HepG2 (cell line): ENCODE results near the gene CD48. TPM values are rescaled to one million over a fixed set of nuclear protein-coding genes. Genes with fewer than 3 reads are reported as not detected.

Source experiments
- ATAC-seq: fragments of 200-7000 bp; cut with Tn5 transposase; 3 replicates; pipeline ENCODE4 v1.9.1; 2020; ENCODE audit warnings: mild to moderate bottlenecking, moderate library complexity
- BruUV-seq: library from RNA; stranded (reverse); fragments of 400-500 nt; replicated peaks from 2 replicates; lab custom pipeline; 2021; lab: Mats Ljungman, UMichigan
- CTCF ChIA-PET: fragments of 300-600 bp; formaldehyde crosslinking; extraction: SDS; loops from one replicate; lab custom pipeline; 2021; ENCODE audit warnings: low total read pairs, inconsistent platforms, low intra/inter-chr PET ratio; lab: Yijun Ruan, JAX
- POLR2A ChIA-PET: fragments of 350-600 bp; sonication (Branson Sonifier 250); formaldehyde crosslinking; loops from one replicate; lab custom pipeline; 2020; ENCODE audit warnings: antibody characterized with exemption, inconsistent platforms; lab: Yijun Ruan, JAX
- DNase-seq: peaks from one replicate; pipeline ENCODE4 v3.0.0-alpha.2; 2015; ENCODE audit warnings: low spot score
- FAIRE-seq: peaks from 3 replicates; lab custom pipeline; 2011; peaks lifted over from hg19 to GRCh38; lab: Jason Lieb, UNC
- H2AFZ ChIP-seq: one replicate; pipeline ENCODE4 v1.6.1; 2011; ENCODE audit warnings: low read length, inconsistent platforms
- H3K27ac ChIP-seq: fragments of 300-600 bp; 3 replicates; pipeline ENCODE4 v1.8.0; 2011; ENCODE audit warnings: mixed run types, mild to moderate bottlenecking, mixed read lengths, low read length, inconsistent platforms; ENCODE audit not compliant: insufficient read depth; ENCODE audit errors: extremely low read length
- H3K27me3 ChIP-seq, 2 experiments: fragments of 200-600 bp in 1 of 2; 2 replicates in 1 of 2; 3 replicates in 1 of 2; pipeline versions ENCODE4 v1.6.0 to v1.8.0; 2011; ENCODE audit warnings: low read length in 2 of 2, mild to moderate bottlenecking in 2 of 2, moderate library complexity in 2 of 2, inconsistent platforms in 1 of 2; ENCODE audit not compliant: insufficient read depth in 2 of 2, control insufficient read depth in 1 of 2
- H3K36me3 ChIP-seq, 2 experiments: fragments of 200-600 bp in 1 of 2; replicated peaks in 1 of 2; 2 replicates in 1 of 2; 3 replicates in 1 of 2; pipeline versions ENCODE4 v1.5.1 to v1.8.0; 2011; ENCODE audit warnings: low read length in 2 of 2, inconsistent platforms in 1 of 2; ENCODE audit not compliant: insufficient read depth in 2 of 2, control insufficient read depth in 1 of 2
- H3K4me1 ChIP-seq: 2 replicates; pipeline ENCODE4 v1.5.1; 2012; ENCODE audit warnings: low read length, inconsistent platforms; ENCODE audit not compliant: insufficient read depth
- H3K4me2 ChIP-seq: 2 replicates; pipeline ENCODE4 v1.6.0; 2011; ENCODE audit warnings: low read depth, low read length, inconsistent platforms
- H3K4me3 ChIP-seq, 3 experiments: fragments of 200-600 bp in 1 of 3; sonication (generic), shearing (Covaris generic) in 1 of 3; replicated peaks in 1 of 3; 2 replicates each; pipeline ENCODE4 v1.5.1; 2011 to 2016; ENCODE audit warnings: low read length in 3 of 3, inconsistent platforms in 2 of 3, low read depth in 2 of 3, mild to moderate bottlenecking in 2 of 3, control low read depth in 1 of 3, mixed read lengths in 1 of 3; ENCODE audit not compliant: insufficient read depth in 1 of 3
- H3K79me2 ChIP-seq: one replicate; pipeline ENCODE4 v1.6.1; 2011; ENCODE audit warnings: low read length, inconsistent platforms; ENCODE audit not compliant: insufficient read depth
- H3K9ac ChIP-seq: 2 replicates; pipeline ENCODE4 v1.6.0; 2011; ENCODE audit warnings: mild to moderate bottlenecking, low read depth, low read length, inconsistent platforms; ENCODE audit not compliant: insufficient read depth
- H3K9me3 ChIP-seq: 2 replicates; pipeline ENCODE4 v1.5.1; 2012; ENCODE audit warnings: mild to moderate bottlenecking, low read length
- H4K20me1 ChIP-seq: 2 replicates; pipeline ENCODE4 v1.6.0; 2011; ENCODE audit warnings: inconsistent platforms, mild to moderate bottlenecking, low read length, moderate library complexity; ENCODE audit not compliant: insufficient read depth
- DNMT3B ChIP-seq: conservative IDR thresholded peaks from 2 replicates; pipeline ENCODE4 v1.6.1; 2016; ENCODE audit warnings: missing biosample characterization, control low read depth
- EZH2 ChIP-seq: conservative IDR thresholded peaks from 2 replicates; pipeline ENCODE4 v1.6.1; 2012; ENCODE audit warnings: mild to moderate bottlenecking, low read depth, low read length, moderate library complexity
- NCOA2 ChIP-seq: sonication (generic); formaldehyde crosslinking; IDR thresholded peaks from 2 replicates; pipeline ENCODE4 v1.8.0; 2022; ENCODE audit warnings: inconsistent platforms
- SMAD9 ChIP-seq: sonication (generic); formaldehyde crosslinking; IDR thresholded peaks from 2 replicates; pipeline ENCODE4 v1.5.1; 2020; ENCODE audit warnings: mild to moderate bottlenecking, missing genetic modification reagents
- ZFP90 ChIP-seq: sonication (generic); formaldehyde crosslinking; IDR thresholded peaks from 2 replicates; pipeline ENCODE4 v1.8.0; 2022; ENCODE audit warnings: missing genetic modification reagents, mild to moderate bottlenecking, inconsistent platforms, borderline replicate concordance
- ZNF253 ChIP-seq: sonication (generic); formaldehyde crosslinking; IDR thresholded peaks from 2 replicates; pipeline ENCODE4 v1.8.0; 2022; ENCODE audit warnings: mild to moderate bottlenecking, missing genetic modification reagents, borderline replicate concordance
- ZNF7 ChIP-seq: IDR thresholded peaks from 2 replicates; pipeline ENCODE4 v1.6.1; 2016; ENCODE audit warnings: missing biosample characterization, missing genetic modification reagents
- ZNF720 ChIP-seq: sonication (generic); formaldehyde crosslinking; IDR thresholded peaks from 2 replicates; pipeline ENCODE4 v1.4.0; 2020; ENCODE audit warnings: missing genetic modification reagents
- ZNF781 ChIP-seq: sonication (generic); formaldehyde crosslinking; IDR thresholded peaks from 2 replicates; pipeline ENCODE4 v1.5.1; 2020; ENCODE audit warnings: borderline replicate concordance, mild to moderate bottlenecking, missing genetic modification reagents; ENCODE audit errors: not compliant biosample characterization
- WGBS: methylation state at CpG from one replicate; pipeline ENCODE4 v1.1.6; 2017; ENCODE audit warnings: low lambda C conversion rate; 5-methylcytosine and 5-hydroxymethylcytosine counted together
- in situ Hi-C: cut with HindIII; loops from 2 replicates; pipeline ENCODE4 v1.10.0; 2017; ENCODE audit warnings: low pct_unique_long_range_greater_than_20kb; ENCODE audit not compliant: extremely low pct_ligation_motif_present
- intact Hi-C: fragments of 100-400 bp; cut with micrococcal nuclease; formaldehyde crosslinking; loops from one replicate; pipeline ENCODE4 v1.10.0; 2022; ENCODE audit not compliant: unreplicated experiment
- polyA plus RNA-seq, 8 experiments: library from polyadenylated mRNA; depleted of rRNA in 3 of 8; stranded (reverse) in 7 of 8; unstranded in 1 of 8; fragments of >200 nt; fragmentation: Illumina TruSeq in 4 of 8; extraction: Trizol in 4 of 8; gene quantifications; 2 replicates each; pipeline versions ENCODE4 v1.2.1 to v1.2.3, GENCODE V29; 2011 to 2016; ENCODE audit warnings: low read depth in 4 of 8, missing spikeins in 1 of 8, mixed read lengths in 1 of 8; ENCODE audit not compliant: insufficient read depth in 1 of 8
- total RNA-seq, 5 experiments: library from RNA; depleted of rRNA; stranded (reverse); fragments of >200 nt; fragmentation: Illumina TruSeq; extraction: Trizol; gene quantifications; 2 replicates each; pipeline ENCODE4 v1.2.3, GENCODE V29; 2016; ENCODE audit warnings: low read depth in 1 of 5
- TF ChIP-seq, protein P1 (sequence below): sonication (generic); formaldehyde crosslinking; IDR thresholded peaks from 2 replicates; pipeline ENCODE4 v1.5.0; 2020; ENCODE audit warnings: mild to moderate bottlenecking, missing genetic modification reagents, borderline replicate concordance
- TF ChIP-seq, protein P2 (sequence below): sonication (generic); formaldehyde crosslinking; conservative IDR thresholded peaks from 2 replicates; pipeline ENCODE4 v1.4.0; 2020; ENCODE audit warnings: missing genetic modification reagents
- TF ChIP-seq, protein P3 (sequence below): sonication (generic); formaldehyde crosslinking; IDR thresholded peaks from 2 replicates; pipeline ENCODE4 v1.4.0; 2020; ENCODE audit warnings: missing genetic modification reagents, borderline replicate concordance
- TF ChIP-seq, protein P4 (sequence below): sonication (generic); formaldehyde crosslinking; IDR thresholded peaks from 2 replicates; pipeline ENCODE4 v1.4.0; 2020; ENCODE audit warnings: missing genetic modification reagents, mild to moderate bottlenecking, borderline replicate concordance

Gene CD48
- total and polyA plus RNA-seq, 2 of the 13 experiments (the other 11 are each of a cell fraction or from before 2014, with no cell fraction given): not detected

DNA sequence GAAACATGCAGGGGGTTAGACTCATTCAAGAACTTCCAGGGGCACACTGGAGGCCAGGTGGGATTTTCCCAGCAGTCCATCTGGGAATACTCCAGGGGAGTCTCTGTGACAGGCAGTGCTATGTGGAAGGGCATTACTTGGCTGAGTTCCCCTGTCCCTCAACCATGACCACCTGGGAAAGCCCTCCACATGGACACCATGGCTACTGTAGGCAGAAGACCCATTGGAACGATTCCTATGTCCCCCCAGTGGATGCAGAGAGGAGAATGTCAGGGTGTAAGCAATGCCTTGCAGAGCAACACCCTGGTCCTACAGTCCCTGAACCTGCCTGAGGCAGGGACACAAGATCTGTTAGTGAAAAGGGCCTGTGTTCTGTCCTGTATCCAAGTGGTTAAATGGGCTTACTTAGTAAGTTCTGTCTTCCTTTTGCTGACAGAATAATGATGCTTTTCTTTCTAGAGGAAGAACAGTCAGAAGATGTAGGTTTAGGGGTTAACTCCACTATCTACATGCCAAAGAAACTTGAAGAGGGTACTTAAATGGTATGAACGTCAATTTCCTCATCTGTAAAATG, 78.2 kb downstream of the CD48 start:
- H3K27ac ChIP-seq: no peak overlapping the region
- FAIRE-seq: no peak
- no peaks in the 10 kb centered on the region for H3K79me2 ChIP-seq
- no TSS peak for BruUV-seq
- H3K36me3 ChIP-seq: no peaks in the 10 kb centered on the region
- 0% methylated on average over 2 of the region's 2 CpGs for WGBS
- H3K4me2 ChIP-seq: no peak overlapping the region
- no peaks in the 10 kb centered on the region for H3K9me3 ChIP-seq
- H2AFZ ChIP-seq: no peak overlapping the region
- no peaks in the 10 kb centered on the region for H4K20me1 ChIP-seq
- H3K4me1 ChIP-seq: peaks cover 12% of the 10 kb centered on the region
- H3K9ac ChIP-seq: no peak overlapping the region
- POLR2A ChIA-PET: no interaction called here
- in situ Hi-C loops (no loop called here), intact Hi-C loops (no loop called here)
- CTCF ChIA-PET: no interaction called here
- H3K4me3 ChIP-seq: no peak overlapping the region
- DNase-seq: no peak
- no peak for ATAC-seq
- 0 out of 5 replicates have a peak, but pooled peaks cover 0 to 1% of the 10 kb centered on the region in 2 experiments for H3K27me3 ChIP-seq
- TF ChIP-seq EZH2 (no peak), SMAD9 (CRISPR knock-in tag) (no peak), NCOA2 (CRISPR knock-in tag) (no peak), ZNF720 (CRISPR knock-in tag) (no peak), ZFP90 (CRISPR knock-in tag) (no peak), ZNF7 (no peak), DNMT3B (CRISPR knock-in tag) (no peak), ZNF781 (CRISPR knock-in tag) (no peak), ZNF253 (CRISPR knock-in tag) (no peak)
- TF ChIP-seq, protein P1, sequence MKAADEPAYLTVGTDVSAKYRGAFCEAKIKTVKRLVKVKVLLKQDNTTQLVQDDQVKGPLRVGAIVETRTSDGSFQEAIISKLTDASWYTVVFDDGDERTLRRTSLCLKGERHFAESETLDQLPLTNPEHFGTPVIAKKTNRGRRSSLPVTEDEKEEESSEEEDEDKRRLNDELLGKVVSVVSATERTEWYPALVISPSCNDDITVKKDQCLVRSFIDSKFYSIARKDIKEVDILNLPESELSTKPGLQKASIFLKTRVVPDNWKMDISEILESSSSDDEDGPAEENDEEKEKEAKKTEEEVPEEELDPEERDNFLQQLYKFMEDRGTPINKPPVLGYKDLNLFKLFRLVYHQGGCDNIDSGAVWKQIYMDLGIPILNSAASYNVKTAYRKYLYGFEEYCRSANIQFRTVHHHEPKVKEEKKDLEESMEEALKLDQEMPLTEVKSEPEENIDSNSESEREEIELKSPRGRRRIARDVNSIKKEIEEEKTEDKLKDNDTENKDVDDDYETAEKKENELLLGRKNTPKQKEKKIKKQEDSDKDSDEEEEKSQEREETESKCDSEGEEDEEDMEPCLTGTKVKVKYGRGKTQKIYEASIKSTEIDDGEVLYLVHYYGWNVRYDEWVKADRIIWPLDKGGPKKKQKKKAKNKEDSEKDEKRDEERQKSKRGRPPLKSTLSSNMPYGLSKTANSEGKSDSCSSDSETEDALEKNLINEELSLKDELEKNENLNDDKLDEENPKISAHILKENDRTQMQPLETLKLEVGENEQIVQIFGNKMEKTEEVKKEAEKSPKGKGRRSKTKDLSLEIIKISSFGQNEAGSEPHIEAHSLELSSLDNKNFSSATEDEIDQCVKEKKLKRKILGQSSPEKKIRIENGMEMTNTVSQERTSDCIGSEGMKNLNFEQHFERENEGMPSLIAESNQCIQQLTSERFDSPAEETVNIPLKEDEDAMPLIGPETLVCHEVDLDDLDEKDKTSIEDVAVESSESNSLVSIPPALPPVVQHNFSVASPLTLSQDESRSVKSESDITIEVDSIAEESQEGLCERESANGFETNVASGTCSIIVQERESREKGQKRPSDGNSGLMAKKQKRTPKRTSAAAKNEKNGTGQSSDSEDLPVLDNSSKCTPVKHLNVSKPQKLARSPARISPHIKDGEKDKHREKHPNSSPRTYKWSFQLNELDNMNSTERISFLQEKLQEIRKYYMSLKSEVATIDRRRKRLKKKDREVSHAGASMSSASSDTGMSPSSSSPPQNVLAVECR: no peak
- TF ChIP-seq, protein P2, sequence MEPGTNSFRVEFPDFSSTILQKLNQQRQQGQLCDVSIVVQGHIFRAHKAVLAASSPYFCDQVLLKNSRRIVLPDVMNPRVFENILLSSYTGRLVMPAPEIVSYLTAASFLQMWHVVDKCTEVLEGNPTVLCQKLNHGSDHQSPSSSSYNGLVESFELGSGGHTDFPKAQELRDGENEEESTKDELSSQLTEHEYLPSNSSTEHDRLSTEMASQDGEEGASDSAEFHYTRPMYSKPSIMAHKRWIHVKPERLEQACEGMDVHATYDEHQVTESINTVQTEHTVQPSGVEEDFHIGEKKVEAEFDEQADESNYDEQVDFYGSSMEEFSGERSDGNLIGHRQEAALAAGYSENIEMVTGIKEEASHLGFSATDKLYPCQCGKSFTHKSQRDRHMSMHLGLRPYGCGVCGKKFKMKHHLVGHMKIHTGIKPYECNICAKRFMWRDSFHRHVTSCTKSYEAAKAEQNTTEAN (CRISPR knock-in tag): no peak
- TF ChIP-seq, protein P3, sequence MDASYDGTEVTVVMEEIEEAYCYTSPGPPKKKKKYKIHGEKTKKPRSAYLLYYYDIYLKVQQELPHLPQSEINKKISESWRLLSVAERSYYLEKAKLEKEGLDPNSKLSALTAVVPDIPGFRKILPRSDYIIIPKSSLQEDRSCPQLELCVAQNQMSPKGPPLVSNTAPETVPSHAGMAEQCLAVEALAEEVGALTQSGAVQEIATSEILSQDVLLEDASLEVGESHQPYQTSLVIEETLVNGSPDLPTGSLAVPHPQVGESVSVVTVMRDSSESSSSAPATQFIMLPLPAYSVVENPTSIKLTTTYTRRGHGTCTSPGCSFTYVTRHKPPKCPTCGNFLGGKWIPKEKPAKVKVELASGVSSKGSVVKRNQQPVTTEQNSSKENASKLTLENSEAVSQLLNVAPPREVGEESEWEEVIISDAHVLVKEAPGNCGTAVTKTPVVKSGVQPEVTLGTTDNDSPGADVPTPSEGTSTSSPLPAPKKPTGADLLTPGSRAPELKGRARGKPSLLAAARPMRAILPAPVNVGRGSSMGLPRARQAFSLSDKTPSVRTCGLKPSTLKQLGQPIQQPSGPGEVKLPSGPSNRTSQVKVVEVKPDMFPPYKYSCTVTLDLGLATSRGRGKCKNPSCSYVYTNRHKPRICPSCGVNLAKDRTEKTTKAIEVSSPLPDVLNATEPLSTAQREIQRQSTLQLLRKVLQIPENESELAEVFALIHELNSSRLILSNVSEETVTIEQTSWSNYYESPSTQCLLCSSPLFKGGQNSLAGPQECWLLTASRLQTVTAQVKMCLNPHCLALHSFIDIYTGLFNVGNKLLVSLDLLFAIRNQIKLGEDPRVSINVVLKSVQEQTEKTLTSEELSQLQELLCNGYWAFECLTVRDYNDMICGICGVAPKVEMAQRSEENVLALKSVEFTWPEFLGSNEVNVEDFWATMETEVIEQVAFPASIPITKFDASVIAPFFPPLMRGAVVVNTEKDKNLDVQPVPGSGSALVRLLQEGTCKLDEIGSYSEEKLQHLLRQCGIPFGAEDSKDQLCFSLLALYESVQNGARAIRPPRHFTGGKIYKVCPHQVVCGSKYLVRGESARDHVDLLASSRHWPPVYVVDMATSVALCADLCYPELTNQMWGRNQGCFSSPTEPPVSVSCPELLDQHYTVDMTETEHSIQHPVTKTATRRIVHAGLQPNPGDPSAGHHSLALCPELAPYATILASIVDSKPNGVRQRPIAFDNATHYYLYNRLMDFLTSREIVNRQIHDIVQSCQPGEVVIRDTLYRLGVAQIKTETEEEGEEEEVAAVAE: no peak
- TF ChIP-seq, protein P4, sequence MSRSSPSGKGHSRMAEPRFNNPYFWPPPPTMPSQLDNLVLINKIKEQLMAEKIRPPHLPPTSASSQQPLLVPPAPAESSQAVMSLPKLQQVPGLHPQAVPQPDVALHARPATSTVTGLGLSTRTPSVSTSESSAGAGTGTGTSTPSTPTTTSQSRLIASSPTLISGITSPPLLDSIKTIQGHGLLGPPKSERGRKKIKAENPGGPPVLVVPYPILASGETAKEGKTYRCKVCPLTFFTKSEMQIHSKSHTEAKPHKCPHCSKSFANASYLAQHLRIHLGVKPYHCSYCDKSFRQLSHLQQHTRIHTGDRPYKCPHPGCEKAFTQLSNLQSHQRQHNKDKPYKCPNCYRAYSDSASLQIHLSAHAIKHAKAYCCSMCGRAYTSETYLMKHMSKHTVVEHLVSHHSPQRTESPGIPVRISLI (CRISPR knock-in tag): no peak
